Lung (tissue), 12 donors: ENCODE data around the gene RAC3. TPM values are rescaled to one million over a fixed set of nuclear protein-coding genes. Genes with fewer than 3 reads are reported as not detected.

ENCODE experiments used
- ATAC-seq: fragments of 200-7000 bp; cut with Tn5 transposase; one replicate; pipeline ENCODE4 v1.9.1; 2020; ENCODE audit warnings: moderate number of reproducible peaks; ENCODE audit not compliant: insufficient read depth, low FRiP score
- DNase-seq, 3 donors: peaks; one replicate each; pipeline ENCODE4 v3.0.0-alpha.2; 2013 to 2017
- H3K27ac ChIP-seq, 2 donors: one replicate each; pipeline ENCODE4 v1.5.1; 2013; ENCODE audit warnings: mild to moderate bottlenecking in 2 of 2, moderate library complexity in 2 of 2, control low read depth in 1 of 2, inconsistent platforms in 1 of 2, low read depth in 1 of 2, low read length in 1 of 2
- H3K27me3 ChIP-seq, 3 donors: one replicate each; pipeline ENCODE4 v1.5.1; 2013; ENCODE audit warnings: low read length in 2 of 3; ENCODE audit not compliant: control insufficient read depth in 3 of 3, insufficient read depth in 3 of 3
- H3K36me3 ChIP-seq, 4 donors: one replicate each; pipeline ENCODE4 v1.5.1; 2013; ENCODE audit warnings: low read length in 4 of 4, mild to moderate bottlenecking in 1 of 4, moderate library complexity in 1 of 4; ENCODE audit not compliant: control insufficient read depth in 4 of 4, insufficient read depth in 4 of 4
- H3K4me1 ChIP-seq, 5 donors: one replicate each; pipeline ENCODE4 v1.5.1; 2013; ENCODE audit warnings: low read length in 5 of 5, mild to moderate bottlenecking in 2 of 5, moderate library complexity in 1 of 5; ENCODE audit not compliant: control insufficient read depth in 5 of 5, insufficient read depth in 5 of 5
- H3K4me3 ChIP-seq: one replicate; pipeline ENCODE4 v1.5.1; 2013; ENCODE audit warnings: mild to moderate bottlenecking, control low read depth, moderate library complexity
- H3K9ac ChIP-seq, 2 donors: one replicate each; pipeline ENCODE4 v1.5.1; 2013; ENCODE audit warnings: low read length in 2 of 2, control low read depth in 1 of 2; ENCODE audit not compliant: insufficient read depth in 1 of 2
- H3K9me3 ChIP-seq, 4 donors: one replicate each; pipeline ENCODE4 v1.5.1; 2013; ENCODE audit warnings: low read length in 3 of 4, mild to moderate bottlenecking in 1 of 4, moderate library complexity in 1 of 4; ENCODE audit not compliant: control insufficient read depth in 4 of 4, insufficient read depth in 3 of 4
- WGBS, 2 donors: extraction: QIAGEN DNeasy Blood & Tissue Kit; methylation state at CpG; one replicate each; pipeline ENCODE4 v1.1.7; 2013; 5-methylcytosine and 5-hydroxymethylcytosine counted together
- polyA plus RNA-seq, 2 donors: library from polyadenylated mRNA; stranded (reverse); fragments of 200-250 nt; gene quantifications; one replicate each; pipeline ENCODE4 v1.2.1, GENCODE V29; 2013
- total RNA-seq, 2 donors: library from RNA; depleted of rRNA in 1 of 2; stranded (reverse); fragments of >200 nt in 1 of 2; gene quantifications; one replicate each; pipeline ENCODE4 v1.2.1, GENCODE V29; 2014 to 2021
- TF ChIP-seq, protein P1 (sequence below): IDR thresholded peaks from 2 replicates; pipeline ENCODE4 v1.5.1; 2012; ENCODE audit warnings: mild to moderate bottlenecking; ENCODE audit errors: control extremely low read depth, extremely low read depth
- donor health status: control.
- donor health status: control.
- donor health status: Bipolar disorder and iron deficiency.
- donor health status: healthy.
- donor health status: DM: yes; HTN: yes; CAD: no.

RAC3 gene
- total and polyA plus RNA-seq, 4 donors = 6.0 to 8.3 (median 8.1) TPM

DNA sequence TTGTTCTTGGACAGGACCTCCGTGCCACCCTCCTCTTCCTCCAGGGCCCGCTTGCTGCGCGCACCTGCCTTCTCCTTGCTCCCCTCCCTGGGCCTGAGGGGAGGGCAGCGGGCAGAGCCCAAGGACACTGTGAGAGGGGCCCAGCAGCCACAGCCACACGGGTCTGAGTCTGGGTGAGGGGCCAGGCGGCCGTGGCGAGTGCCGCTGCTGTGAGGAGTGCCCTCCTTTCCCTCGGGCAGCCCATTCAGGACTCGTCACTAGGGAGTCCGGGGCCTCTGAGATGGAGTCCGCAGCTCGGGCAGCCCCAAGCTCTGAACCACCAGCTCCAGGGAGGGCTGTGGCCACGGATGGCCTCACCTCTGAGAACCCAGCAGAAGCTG, 28.5 kb downstream of the RAC3 start:
- 88 to 89% methylated on average over 16 of the region's 16 CpGs for WGBS, 2 donors

DNA sequence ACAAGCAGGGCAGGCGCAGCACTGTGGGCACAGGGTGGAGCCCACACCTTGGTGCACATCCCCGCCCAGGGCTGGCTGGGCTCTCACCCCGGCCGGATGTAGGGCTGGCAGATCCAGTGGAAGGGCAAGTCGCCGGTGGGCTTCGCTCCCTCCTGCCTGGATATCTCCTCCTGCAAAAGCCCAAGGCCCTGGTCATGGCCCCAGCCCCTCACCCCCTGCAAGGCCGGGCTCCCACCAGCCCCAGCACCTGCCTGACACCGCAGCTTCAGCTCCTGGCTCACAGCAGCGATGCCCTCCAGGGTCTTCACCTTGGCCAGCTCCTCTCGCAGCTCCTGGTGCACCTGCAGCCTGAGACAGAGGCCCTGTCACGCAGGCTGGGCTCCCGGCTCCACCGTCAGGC, 29.1 kb downstream of the RAC3 start:
- 88 to 89% methylated on average over 11 to 14 of the region's 14 CpGs for WGBS, 2 donors
- H3K27me3 ChIP-seq = no peaks in the 10 kb centered on the region
- TF ChIP-seq, protein P1, sequence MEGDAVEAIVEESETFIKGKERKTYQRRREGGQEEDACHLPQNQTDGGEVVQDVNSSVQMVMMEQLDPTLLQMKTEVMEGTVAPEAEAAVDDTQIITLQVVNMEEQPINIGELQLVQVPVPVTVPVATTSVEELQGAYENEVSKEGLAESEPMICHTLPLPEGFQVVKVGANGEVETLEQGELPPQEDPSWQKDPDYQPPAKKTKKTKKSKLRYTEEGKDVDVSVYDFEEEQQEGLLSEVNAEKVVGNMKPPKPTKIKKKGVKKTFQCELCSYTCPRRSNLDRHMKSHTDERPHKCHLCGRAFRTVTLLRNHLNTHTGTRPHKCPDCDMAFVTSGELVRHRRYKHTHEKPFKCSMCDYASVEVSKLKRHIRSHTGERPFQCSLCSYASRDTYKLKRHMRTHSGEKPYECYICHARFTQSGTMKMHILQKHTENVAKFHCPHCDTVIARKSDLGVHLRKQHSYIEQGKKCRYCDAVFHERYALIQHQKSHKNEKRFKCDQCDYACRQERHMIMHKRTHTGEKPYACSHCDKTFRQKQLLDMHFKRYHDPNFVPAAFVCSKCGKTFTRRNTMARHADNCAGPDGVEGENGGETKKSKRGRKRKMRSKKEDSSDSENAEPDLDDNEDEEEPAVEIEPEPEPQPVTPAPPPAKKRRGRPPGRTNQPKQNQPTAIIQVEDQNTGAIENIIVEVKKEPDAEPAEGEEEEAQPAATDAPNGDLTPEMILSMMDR = no peak
- H3K9ac ChIP-seq = no peak overlapping the region
- no peak for ATAC-seq
- no peaks in the 10 kb centered on the region for H3K9me3 ChIP-seq
- H3K27ac ChIP-seq = no peak overlapping the region
- DNase-seq = no peak
- H3K36me3 ChIP-seq = peaks cover 5 to 82% (median 13%) of the 10 kb centered on the region in 4 donors
- no peak overlapping the region for H3K4me3 ChIP-seq
- peaks cover 0 to 10% (median 9%) of the 10 kb centered on the region in 5 donors for H3K4me1 ChIP-seq

More for the DNA sequence above, 28.5 kb downstream of the RAC3 start:
- ATAC-seq = no peak
- Histone ChIP-seq H3K4me3 (no peak overlapping the region), H3K36me3 (peaks cover 5 to 88% (median 17%) of the 10 kb centered on the region in 4 donors), H3K9me3 (no peaks in the 10 kb centered on the region), H3K27ac (no peak overlapping the region), H3K9ac (no peak overlapping the region), H3K4me1 (peaks cover 0 to 10% (median 9%) of the 10 kb centered on the region in 5 donors), H3K27me3 (no peaks in the 10 kb centered on the region)
- DNase-seq = no peak
- TF ChIP-seq, protein P1 = no peak

DNA sequence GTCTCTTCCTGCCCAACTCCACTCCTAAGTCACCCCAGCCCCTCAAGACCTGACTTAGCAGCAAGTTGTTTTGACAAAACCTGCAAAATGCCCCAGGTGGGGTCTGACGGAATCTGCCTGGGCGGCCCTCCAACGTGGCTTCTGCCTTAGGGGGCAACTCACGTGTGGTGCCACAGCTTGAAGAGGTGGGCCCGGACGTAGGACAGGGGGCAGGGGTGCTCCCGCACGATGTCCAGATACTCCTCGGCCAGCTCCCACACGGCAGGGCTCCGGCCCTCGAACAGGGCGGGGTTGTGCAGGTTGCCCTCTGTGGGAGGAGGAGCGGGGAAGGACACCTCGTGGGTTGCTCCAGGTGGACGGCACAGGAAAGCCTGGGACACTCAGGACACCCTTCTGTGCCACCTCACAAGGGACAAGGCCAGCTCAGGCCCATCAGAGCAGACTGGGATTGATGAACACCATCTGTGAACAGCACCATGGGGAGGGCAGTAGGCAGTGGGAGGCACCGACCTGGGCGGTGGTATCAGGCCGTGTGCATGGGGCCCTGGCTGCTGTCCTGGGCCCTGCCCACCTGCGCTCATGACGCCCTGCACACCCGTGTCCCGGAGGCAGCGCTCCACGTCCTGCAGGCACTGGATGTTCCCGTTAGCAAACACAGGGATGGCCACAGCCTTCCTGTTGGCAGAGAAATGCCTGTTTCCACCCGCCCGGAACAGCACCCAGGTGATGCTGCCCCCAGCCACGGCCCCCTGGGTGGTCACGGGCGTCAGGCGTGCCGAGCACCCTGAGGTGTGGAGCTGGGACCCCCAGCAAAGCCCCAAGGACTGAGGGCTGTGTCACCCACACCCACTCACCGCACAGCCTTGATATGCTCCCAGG, 29.8 kb downstream of the RAC3 start:
- ATAC-seq = no peak
- Histone ChIP-seq H3K36me3 (peaks cover 3 to 76% (median 10%) of the 10 kb centered on the region in 4 donors), H3K4me3 (no peak overlapping the region), H3K9ac (no peak overlapping the region), H3K27me3 (no peaks in the 10 kb centered on the region), H3K4me1 (peaks cover 0 to 14% (median 10%) of the 10 kb centered on the region in 5 donors), H3K27ac (no peak overlapping the region), H3K9me3 (no peaks in the 10 kb centered on the region)
- DNase-seq = no peak
- 91 to 92% methylated on average over 31 to 34 of the region's 34 CpGs for WGBS, 2 donors
- TF ChIP-seq, protein P1 = no peak
